Colon (tissue), 2 donors: ENCODE data around the gene CWF19L2.
"Not testable (repeated sequence)": the region's sequence is repeated elsewhere in the genome, so short reads cannot be mapped to it uniquely, and the experiment has no call there.

ENCODE experiments used
- FAIRE-seq: peaks from 2 replicates; lab custom pipeline; 2012; peaks lifted over from hg19 to GRCh38; lab: Jason Lieb, UNC
- donor health status: control.
- donor health status: control.

The CWF19L2 gene

DNA sequence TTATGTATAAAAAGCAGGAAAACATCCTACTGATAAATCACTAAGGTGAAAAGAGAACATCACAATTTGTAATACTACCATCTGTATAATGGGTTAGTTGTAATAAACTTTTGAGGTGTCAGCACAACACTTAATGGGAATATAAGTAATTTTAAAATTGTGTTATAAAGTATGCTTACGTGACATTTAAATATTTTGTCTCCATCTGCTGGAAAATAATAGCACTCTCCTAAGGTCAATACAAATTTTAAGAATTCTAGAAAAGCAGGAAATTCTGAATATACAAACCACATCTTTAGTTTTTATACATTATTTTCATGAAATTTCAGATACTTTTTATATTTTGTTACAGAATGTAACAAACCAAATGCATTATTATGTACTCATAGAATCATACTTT is 19.5 kb downstream of the CWF19L2 start:
- no peak for FAIRE-seq

DNA sequence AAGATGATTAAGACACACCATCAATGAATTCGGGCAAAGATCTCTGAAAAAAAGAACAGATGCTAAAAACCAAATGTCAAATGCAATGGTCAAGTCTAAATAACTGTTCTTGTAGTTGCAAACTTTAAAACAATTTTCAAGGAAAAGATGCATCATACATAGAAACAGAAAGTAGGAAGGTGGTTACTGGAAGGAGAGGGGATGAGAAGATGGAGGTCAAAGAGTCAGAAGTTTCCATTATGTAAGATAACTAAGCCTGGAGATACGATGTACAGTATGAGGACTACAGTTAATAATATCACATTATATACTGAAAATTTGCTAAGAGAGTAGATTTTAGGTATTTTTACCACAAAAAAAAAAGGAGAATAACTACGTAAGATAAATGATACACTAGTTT is 27.1 kb downstream of the CWF19L2 start:
- no peak for FAIRE-seq

DNA sequence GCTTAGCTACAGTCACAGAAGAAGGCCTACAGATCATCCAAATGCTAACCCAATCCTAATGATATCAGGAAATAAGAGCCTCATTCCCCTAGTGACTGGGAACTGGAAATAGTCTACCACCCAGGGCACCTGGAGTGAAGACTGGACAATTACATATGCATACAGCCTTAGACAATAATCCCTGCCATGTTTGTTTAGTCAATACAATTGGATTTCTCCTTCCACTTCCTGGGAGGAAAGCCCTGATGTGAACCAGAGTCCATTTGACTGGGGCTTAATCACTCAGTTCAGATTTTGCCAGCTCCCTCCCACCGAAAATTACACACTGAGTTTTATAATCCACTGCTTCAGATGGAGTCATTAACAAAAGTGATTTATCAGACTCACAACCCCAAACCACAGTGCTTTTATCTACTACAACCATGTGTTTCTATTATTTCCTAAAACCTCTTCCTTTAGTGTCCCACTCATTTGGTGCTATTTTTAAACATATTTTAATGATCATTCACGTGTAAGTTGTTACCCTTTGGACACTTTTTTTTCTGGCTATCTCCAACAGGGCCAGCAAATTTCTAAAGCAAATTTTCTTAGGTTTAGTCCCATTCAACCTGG is 29.9 kb downstream of the CWF19L2 start:
- no peak for FAIRE-seq

DNA sequence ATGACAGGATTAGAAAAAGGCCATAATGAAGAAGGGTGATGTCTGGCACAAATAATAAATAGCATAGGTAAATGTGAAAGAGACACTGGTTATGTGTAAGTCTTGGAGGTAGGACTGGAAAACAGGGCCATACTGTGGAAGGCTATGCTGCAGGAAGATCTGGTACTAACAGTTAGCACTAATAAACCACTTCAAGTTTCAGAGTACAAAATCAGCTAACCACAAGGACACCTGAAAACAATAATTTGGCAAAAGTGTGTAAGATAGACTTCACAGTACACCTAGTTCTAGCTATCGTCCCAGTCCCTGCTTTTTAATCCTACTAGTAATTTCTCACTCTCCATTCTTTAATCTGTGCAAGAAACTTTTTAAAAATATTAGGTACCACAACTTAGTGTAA is 44.3 kb downstream of the CWF19L2 start:
- no peak for FAIRE-seq

DNA sequence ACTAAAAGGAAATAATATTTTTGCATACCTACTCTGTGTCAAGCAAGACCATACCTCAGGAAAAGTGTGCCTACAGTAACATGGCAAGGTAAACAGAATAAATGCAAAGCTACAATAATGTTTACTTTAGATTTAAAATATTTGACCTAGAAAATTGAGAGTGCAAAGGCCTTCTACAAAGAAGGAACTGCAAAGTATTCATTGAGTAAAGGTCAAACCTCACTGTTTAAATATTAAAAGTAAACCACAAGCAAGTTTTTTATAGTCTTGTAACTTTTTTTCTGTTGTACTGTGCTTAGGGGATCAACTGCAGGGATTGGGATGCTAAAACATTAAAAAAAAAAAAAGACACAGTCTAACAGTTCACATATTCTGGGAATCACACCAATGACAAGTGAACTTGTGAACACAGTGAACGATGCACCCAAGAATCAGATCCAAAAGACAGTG is 48.8 kb downstream of the CWF19L2 start:
- FAIRE-seq, result no peak

DNA sequence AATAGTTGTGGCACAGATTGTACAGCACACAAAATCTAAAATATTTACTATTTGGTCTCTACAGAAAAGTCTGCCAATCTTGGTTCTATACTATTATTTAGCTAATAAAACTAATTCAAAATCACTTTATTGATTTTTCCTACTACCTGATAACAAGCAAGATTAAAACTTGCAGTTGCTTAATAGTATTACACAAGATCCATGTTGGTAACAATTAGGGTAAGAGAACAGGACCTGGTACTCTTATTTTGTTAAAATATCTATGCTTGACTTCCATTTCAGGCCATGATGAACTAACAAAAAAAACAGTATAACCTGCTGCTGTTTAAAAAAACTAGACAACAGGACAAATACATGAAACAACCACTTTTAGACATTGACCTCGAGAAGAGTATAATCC is 52.4 kb downstream of the CWF19L2 start:
- no peak for FAIRE-seq

DNA sequence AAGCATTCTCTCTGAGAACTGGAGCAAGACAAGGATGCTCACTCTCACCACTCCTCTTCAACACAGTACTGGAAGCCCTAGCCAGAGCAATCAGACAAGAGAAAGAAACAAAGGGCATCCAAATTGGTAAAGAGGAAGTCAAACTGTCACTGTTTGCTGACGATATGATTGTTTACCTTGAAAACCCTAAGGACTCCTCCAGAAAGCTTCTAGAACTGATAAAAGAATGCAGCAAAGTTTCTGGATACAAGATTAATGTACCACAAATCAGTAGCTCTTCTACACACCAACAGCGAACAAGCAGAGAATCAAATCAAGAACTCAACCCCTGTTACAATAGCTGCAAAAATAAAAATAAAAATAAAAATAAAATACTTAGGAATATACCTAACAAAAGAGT is 56.5 kb downstream of the CWF19L2 start:
- FAIRE-seq, result not testable (repeated sequence)

DNA sequence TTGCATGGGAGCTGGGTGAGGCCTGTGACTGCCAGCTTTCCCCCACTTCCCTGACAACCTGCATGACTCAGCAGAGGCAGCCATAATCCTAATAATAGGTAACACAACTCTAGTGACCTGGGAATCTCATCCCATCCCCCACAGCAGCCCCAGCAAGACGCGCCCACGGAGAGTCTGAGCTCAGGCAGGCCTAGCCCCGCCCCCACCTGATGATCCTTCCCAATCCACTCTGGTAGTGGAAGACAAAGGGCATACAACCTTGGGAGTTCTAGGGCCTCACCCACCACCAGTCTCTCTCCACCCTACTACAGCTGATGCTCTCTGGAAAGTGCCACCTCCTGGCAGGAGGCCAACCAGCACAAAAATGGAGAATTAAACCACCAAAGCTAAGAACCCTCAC is 60.3 kb downstream of the CWF19L2 start:
- FAIRE-seq, result no peak

DNA sequence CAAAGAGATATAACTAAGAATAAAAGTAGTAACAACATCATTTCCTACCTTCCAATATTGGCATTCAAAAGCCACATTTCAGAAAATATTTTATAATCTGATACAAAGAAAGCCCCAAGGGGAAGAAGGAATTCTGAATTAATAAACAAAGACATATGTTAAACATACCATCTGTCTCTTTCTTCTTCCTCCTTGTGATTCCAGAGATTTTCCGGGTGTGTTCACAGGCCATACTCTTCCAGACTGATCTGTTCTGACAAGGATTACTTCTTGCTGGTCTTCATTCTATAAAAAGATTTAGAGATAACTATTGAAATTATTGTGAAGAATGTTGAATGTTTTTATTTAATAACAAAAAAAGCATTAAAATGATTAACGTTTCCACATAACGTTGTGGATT is 65.0 kb downstream of the CWF19L2 start:
- no peak for FAIRE-seq

DNA sequence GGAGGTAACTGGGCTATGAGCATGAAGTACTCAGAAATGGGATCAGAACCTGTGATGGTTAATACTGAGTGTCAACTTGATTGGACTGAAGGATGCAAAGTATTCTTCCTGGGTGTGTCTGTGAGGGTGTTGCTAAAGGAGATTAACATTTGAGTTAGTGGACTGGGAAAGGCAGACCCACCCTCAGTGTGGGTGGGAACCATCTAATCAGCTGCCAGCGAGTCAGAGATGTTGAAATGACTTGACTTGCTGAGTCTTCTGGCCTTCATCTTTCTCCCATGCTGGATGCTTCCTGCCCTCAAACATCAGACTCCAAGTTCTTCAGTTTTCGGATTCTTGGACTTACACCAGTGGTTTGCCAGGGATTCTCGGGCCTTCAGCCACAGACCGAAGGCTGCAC is 66.9 kb downstream of the CWF19L2 start:
- FAIRE-seq, result not testable (repeated sequence)

DNA sequence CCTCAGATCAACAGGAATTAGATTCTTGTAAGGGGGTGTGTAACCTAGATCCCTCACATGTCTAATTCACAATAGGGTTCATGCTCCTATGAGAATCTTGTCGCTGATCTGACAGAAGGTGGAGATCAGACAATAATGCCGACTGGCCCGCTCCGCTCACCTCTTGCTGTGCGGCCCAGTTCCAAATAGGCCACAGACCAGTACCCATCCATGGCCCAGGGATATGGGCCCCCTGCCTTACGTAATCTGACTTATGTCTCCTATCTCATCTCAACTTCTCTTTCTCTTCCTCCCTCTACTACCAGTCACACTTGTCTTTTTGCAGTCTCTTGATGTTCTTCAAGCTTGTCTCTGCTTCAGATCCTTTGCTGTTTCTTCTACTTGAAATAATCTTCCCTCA is 70.0 kb downstream of the CWF19L2 start:
- FAIRE-seq, result no peak

DNA sequence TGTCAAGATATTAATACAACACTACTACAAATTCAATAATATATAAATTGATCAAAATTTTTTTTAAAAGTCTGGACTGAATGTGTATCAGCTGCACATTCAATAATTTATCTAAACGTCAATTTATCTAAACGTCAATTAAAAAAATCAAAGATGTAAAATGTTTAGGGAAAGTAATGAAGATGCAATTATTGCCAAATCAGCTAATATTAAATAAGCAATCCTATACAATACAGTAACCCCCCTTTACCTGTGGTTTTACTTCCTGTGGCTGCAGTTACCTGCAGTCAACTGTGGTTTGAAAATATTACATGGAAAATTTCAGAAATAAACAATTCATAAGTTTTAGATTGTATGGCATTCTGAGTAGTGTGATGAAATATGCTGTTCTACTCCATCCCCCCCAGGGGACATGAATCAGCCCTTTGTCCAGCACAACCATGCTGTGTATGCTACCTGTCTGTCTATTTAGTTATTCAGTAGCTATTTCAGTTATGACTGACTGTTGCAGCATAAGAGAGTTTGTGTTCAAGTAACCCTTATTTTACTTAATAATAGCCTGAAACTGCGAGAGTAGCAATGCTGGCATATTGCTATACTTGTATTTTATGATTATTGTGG is 72.2 kb downstream of the CWF19L2 start:
- peak; percentile 49 for FAIRE-seq

DNA sequence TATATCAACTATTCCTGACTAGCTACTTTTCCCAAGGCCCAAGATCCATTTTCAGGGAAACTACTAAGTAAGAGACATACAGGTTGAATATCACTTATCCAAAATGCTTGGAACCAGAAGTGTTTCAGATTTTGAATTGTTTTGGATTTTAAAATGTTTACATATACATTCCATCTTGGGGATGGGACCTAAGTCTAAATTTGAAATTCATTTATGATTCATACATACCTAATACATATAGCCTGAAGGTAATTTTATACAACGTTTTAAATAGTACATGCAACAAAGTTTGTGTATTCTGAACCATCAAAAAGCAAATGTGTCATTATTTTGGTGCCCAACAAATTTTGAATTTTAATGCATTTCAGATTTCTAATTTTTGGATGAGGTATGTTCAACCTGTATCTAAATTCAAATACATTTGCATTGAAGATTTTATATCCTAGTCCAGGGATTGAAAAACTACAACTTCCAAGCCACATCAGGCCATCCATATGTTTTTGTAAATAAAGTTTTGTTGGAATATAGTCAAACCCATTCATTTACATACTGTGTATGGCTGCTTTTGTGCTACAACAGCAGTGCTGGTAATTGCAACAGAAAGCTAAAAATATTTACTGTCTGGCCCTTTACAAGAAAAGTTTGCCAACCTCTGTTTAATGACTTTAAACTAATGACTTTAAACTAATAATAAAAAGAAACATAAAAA is 73.3 kb downstream of the CWF19L2 start:
- FAIRE-seq, result no peak

DNA sequence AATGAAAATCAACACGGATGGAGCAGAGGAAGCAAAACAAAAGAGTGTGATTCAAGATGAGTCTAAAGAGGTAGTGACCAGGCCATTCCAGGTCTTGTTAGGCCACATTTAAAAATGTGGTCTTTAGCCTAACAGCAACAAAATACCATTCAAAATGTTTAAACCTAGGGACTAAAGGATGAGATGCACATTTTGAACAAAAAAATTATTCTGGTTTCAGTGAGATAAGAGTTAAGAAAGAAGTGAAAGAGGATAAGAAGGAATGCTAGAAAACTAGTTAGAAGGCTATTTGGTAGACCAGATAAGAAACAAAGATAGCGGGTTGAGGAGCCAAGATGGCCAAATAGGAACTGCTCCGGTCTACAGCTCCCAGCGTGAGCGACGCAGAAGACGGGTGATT is 85.2 kb downstream of the CWF19L2 start:
- no peak for FAIRE-seq

DNA sequence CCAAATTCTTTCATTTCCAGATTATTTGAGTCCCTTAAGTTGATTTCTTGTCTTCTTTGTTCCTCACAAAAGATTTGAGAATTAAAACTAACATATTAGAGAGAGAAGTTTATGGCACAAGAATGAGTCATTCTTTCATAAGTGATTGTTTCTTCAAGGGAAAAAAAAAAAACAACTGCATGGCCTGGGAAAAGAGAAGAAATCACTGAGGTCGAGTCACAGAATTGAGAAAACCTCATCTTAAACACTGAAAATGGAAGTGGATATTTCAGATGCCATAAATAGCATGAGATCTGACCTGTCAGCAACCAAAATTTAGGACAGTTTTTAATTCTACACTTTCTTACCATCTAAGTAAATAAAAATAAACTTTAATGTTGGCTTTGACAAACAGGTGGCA is 87.2 kb downstream of the CWF19L2 start:
- FAIRE-seq, result no peak

DNA sequence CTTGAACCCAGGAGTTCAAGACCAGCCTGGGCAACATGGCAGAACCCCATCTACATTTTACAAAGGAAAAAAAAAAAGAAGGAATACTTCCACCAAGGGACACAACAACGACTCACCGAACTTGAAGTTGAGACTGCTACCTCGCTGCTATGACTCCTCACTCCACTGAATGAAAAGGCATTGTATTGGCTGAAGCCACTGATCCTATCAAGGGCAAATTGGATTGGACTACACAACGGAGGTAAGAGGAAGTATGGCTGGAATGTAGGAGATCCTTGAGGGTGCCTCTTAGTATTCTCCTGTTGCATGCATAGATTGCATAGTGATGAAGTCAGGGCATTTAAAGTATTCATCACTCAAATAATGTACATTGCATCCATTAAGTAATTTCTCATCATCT is 97.9 kb downstream of the CWF19L2 start:
- FAIRE-seq, result no peak

DNA sequence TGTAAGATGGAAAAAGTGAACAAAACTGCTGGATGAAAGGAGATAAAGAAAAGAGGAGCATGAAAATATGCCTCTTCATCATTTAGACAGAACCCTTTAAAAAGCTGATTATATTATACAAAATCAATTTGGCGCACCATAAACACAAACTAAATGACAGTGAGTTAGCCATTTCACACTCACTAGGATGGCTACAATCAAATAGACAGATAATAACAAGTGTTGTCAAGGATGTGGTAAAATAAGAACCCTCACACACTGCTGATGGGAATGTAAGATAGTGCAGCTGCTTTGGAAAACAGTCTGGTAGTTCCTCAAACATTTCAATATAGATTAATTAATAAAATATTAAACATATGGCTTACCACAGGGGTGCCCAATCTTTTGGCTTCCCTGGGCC is 99.7 kb downstream of the CWF19L2 start:
- no peak for FAIRE-seq

DNA sequence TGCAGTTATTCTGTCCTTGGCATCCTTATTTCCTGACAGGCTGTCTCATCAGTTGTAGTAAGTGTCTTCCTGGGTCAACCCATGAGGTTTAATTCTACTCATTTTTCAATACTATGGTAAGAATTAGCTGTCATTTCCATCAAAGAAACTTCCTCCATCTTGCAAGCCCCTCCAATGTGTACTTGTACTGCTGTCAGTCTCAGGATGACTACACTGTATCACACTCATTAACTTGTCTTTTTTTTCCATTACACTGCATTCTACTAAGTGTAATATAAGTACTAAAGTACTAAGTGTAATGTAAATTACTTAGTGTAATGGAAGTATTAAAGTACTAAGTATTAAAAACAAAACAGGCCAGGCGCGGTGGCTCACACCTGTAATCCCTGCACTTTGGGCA is 102.8 kb downstream of the CWF19L2 start:
- no peak for FAIRE-seq

DNA sequence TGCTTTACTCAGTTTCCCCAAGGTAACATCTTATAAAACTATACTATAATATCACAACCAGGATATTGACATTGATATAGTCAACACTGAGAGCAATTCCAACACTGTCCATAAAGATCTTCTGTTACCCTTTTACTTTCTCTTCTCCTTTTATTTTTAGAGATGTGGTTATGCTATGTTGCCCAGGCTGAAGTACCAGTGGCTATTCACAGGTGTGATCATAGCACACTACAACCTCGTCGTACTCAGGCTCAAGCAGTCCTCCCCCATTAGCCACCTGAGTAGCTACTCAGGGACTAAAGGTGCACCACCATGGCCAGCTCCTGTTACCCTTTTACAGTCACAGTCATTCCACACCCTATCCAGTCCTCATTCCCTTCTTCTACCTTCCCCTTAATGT is 119.7 kb downstream of the CWF19L2 start:
- no peak for FAIRE-seq

DNA sequence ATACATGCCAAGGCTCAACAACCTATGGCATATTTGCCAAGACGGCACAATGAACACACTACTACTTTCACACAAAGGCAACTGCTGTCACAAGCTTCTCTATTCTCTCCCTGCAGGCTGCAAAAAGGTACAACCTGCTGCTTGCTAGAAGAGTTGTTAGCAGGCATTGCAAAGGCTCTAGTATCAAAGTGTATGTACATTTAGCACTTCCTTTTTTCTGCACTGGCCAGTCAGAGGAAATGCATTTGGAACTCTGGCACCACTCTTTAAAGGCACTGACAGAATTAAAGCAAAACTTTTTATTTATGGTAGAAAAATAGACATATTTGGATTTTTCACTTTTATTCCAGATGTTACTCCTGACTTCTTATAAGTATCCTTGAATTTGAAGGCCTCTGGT is 125.9 kb downstream of the CWF19L2 start:
- FAIRE-seq, result no peak

DNA sequence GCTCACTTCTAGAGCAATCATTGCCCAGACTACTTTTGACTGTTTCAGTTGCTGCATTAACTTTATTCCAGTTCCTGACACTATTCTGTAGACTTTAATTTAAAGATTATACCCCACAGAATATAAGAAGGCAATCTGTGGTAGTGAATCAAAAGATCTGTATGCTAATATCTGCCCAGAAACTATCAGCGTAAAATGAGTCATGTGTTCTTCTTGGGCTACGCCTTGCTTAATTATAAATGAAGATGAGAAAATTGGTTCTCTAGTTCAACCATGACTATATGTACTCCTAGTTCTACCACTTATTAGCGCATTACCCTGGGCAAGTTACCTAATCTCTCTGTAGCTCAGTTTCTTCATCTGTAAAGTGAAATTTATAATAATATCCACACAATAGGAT is 128.5 kb downstream of the CWF19L2 start:
- FAIRE-seq, result no peak

DNA sequence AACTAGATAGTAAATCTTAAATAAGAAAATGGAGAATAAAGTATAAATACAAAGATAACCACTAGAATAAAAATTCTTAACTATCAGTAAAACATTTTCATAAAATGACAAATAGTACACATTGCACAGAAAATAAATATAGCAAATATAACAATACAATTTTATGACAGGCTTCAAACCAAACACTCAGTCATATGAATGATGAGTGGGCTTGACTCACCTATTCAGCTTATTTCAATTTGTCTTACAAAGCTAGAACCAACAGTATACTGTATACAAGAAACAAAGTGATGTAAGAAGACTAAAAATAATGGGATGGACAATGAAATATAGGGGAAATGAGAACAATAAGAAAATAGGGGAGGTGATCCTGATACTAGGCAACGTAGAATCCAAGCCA is 141.2 kb downstream of the CWF19L2 start:
- no peak for FAIRE-seq

DNA sequence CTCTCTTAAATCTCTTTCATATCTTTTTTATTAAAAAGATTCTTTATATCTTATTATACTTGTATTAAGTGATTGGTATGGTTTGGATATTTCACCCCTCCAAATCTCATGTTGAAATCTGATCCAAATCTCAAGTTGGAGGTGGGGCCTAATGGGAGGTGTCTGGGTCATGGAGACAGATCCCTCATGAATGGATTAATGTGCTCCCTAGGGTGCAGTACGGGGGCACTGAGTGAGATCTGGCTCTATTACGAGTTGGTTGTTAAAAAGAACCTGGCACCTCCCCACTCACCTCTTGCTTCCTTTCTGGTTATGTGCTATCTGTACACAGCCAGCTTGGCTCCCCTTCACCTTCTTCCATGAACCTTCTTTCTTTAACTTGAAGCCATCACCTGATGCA is 149.6 kb downstream of the CWF19L2 start:
- FAIRE-seq, result no peak

DNA sequence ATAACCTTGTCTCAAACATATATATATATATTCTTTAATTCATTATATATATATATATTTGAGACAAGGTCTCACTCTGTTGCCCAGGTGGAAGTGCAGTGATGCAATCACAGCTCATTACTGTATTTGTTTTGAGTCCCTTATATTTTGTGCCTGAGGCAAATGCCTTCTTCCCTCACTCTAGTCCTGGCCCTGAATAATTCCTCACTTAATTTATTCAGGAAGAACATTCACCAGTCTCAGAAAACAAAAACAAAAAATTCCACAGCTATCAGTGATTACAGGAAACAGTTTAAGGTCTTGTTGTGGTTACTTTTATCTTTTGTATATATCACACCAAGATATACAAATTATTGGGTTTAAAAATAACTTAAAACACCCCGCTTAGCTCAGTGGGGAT is 155.7 kb downstream of the CWF19L2 start:
- no peak for FAIRE-seq
